ENCODE measurements around the gene TP53TG3B.
"Not testable (repeated sequence)": the region's sequence is repeated elsewhere in the genome, so short reads cannot be mapped to it uniquely, and the experiment has no call there.

The TP53TG3B gene, protein sequence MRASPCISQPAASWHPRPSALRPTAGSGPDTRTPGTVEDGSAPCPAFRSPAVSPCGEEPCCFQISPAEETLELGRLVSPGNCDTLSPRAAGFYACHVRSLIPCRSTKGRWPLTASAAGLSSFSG

DNA sequence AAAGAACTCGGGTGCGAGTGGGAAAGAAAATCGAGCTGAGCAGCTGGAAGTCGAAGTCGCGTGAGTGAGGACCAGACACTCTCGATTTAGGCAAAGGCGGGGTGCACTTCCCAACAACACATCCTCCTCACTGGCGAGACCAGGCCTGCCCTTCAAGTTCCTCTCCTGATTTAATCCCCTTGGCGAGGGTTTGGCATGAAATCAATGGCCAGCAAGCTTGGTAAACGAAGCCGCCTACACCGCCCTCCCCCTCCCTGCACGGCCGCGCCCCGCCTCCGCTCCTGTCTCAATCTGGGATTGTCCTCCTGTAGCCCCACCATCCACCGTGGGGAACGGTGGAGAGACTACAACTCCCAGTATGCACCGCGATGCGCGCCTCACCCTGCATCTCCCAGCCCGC is at the start of gene TP53TG3B:
Gene TP53TG3B (plus strand): TSS at position 301 of the 400 bp plus-strand sequence. CDS start 68 bp downstream, at position 369.
- DNase-seq; intact Hi-C loops (cut with DNase I): not testable (repeated sequence)

DNA sequence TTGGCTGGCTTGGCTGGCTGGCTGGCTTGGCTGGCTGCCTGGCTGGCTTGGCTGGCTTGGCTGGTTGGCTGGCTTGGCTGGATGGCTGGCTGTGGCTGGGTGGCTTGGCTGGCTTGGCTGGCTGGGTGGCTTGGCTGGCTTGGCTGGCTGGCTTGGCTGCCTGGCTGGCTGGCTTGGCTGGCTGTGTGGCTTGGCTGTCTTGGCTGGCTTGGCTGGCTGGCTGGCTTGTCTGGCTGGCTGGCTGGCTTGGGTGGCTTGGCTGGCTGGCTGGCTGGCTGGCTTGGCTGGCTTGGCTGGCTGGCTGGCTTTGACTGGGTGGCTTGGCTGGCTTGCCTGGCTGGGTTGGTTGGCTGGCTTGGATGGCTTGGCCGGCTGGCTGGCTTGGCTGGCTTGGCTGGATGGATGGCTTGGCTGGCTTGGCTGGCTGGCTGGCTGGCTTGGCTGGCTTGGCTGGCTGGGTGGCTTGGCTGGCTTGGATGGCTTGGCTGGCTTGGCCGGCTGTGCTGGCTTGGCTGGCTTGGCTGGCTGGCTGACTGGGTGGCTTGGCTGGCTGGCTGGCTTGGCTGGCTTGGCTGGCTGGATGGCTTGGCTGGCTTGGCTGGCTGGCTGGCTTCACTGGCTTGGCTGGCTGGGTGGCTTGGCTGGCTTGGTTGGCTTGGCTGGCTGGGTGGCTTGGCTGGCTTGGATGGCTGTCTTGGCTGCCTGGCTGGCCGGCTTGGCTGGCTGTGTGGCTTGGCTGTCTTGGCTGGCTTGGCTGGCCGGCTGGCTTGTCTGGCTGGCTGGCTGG is 24.2 kb upstream of the TP53TG3B start:
- intact Hi-C loops (cut with DNase I), result not testable (repeated sequence)
- DNase-seq, result peak in 5 of 10 donors; percentile 9 to 100 (median 61)

DNA sequence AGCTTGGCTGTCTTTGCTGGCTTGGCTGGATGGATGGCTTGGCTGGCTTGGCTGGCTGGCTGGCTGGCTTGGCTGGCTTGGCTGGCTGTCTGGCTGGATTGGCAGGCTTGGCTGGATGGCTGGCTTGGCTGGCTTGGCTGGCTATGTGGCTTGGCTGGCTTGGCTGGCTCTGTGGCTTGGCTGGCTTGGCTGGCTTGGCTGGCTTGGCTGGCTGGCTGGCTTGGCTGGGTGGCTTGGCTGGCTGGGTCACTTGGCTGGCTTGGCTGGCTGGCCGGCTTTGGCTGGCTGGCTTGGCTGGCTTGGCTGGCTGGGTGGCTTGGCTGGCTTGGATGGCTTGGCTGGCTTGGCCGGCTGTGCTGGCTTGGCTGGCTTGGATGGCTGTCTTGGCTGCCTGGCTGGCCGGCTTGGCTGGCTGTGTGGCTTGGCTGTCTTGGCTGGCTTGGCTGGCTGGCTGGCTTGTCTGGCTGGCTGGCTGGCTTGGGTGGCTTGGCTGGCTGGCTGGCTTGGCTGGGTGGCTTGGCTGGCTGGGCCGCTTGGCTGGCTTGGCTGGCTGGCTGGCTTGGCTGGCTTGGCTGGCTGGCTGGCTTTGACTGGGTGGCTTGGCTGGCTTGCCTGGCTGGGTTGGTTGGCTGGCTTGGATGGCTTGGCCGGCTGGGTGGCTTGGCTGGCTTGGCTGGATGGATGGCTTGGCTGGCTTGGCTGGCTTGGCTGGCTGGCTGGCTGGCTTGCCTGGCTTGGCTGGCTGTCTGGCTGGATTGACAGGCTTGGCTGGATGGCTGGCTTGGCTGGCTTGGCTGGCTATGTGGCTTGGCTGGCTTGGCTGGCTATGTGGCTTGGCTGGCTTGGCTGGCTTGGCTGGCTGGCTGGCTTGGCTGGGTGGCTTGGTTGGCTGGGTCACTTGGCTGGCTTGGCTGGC is 22.8 kb upstream of the TP53TG3B start:
- DNase-seq, result peak in 5 of 10 donors; percentile 8 to 99 (median 56)
- intact Hi-C loops (cut with DNase I), result not testable (repeated sequence)

DNA sequence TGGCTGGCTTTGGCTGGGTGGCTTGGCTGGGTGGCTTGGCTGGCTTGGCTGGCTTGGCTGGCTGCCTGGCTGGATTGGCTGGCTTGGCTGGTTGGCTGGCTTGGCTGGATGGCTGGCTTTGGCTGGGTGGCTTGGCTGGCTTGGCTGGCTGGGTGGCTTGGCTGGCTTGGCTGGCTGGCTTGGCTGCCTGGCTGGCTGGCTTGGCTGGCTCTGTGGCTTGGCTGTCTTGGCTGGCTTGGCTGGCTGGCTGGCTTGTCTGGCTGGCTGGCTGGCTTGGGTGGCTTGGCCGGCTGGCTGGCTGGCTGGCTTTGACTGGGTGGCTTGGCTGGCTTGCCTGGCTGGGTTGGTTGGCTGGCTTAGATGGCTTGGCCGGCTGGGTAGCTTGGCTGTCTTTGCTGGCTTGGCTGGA is 22.1 kb upstream of the TP53TG3B start:
- DNase-seq, result peak in 4 of 10 donors; percentile 25 to 98 (median 46)
- intact Hi-C loops (cut with DNase I), result not testable (repeated sequence)

DNA sequence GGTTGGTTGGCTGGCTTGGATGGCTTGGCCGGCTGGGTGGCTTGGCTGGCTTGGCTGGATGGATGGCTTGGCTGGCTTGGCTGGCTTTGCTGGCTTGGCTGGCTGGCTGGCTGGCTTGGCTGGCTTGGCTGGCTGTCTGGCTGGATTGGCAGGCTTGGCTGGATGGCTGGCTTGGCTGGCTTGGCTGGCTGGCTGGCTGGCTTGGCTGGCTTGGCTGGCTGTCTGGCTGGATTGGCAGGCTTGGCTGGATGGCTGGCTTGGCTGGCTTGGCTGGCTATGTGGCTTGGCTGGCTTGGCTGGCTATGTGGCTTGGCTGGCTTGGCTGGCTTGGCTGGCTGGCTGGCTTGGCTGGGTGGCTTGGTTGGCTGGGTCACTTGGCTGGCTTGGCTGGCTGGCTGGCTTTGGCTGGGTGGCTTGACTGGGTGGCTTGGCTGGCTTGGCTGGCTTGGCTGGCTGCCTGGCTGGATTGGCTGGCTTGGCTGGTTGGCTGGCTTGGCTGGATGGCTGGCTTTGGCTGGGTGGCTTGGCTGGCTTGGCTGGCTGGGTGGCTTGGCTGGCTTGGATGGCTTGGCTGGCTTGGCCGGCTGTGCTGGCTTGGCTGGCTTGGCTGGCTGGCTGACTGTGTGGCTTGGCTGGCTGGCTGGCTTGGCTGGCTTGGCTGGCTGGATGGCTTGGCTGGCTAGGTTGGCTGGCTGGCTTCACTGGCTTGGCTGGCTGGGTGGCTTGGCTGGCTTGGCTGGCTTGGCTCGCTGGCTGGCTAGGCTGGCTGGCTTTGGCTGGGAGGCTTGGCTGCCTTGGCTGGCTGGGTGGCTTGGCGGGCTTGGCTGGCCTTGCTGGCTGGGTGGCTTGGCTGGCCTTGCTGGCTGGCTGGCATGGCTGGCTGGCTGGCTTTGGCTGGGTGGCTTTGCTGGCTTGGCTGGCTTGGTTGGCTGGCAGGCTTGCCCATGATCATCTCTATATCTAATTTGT is 21.3 kb upstream of the TP53TG3B start:
- DNase-seq, result peak in 5 of 10 donors; percentile 11 to 99 (median 65)
- intact Hi-C loops (cut with DNase I), result not testable (repeated sequence)
